HEK293 (cell line): ENCODE data around the gene PDHB.

Experiments used
- BCL11B ChIP-seq: fragments of 450-650 bp; formaldehyde crosslinking; IDR thresholded peaks from 2 replicates; pipeline ENCODE4 v1.5.1; 2016; ENCODE audit warnings: low read depth, missing biosample characterization, missing genetic modification characterization
- HIC1 ChIP-seq: fragments of 450-650 bp; formaldehyde crosslinking; IDR thresholded peaks from 2 replicates; pipeline ENCODE4 v1.5.1; 2016; ENCODE audit warnings: missing biosample characterization, missing genetic modification characterization
- HOXC10 ChIP-seq: sonication (generic); formaldehyde crosslinking; IDR thresholded peaks from 2 replicates; pipeline ENCODE4 v1.8.1; 2023; ENCODE audit warnings: mild to moderate bottlenecking, missing genetic modification reagents
- HOXD13 ChIP-seq: sonication (generic); formaldehyde crosslinking; IDR thresholded peaks from 2 replicates; pipeline ENCODE4 v1.8.0; 2022; ENCODE audit warnings: missing genetic modification reagents, borderline replicate concordance
- PATZ1 ChIP-seq: fragments of 450-650 bp; formaldehyde crosslinking; IDR thresholded peaks from 2 replicates; pipeline ENCODE4 v1.5.1; 2016; ENCODE audit warnings: missing biosample characterization, missing genetic modification characterization
- SCRT2 ChIP-seq: fragments of 450-650 bp; formaldehyde crosslinking; IDR thresholded peaks from 2 replicates; pipeline ENCODE4 v1.5.1; 2016; ENCODE audit warnings: missing biosample characterization, missing genetic modification characterization
- ZBTB1 ChIP-seq: fragments of 450-650 bp; formaldehyde crosslinking; IDR thresholded peaks from 2 replicates; pipeline ENCODE4 v1.5.1; 2016; ENCODE audit warnings: missing biosample characterization, missing genetic modification characterization
- ZBTB21 ChIP-seq: fragments of 450-650 bp; formaldehyde crosslinking; IDR thresholded peaks from 2 replicates; pipeline ENCODE4 v1.5.1; 2017; ENCODE audit warnings: missing biosample characterization, missing genetic modification characterization
- ZBTB48 ChIP-seq: fragments of 450-650 bp; formaldehyde crosslinking; IDR thresholded peaks from 2 replicates; pipeline ENCODE4 v1.5.1; 2016; ENCODE audit warnings: missing biosample characterization, missing genetic modification characterization
- ZEB2 ChIP-seq: fragments of 450-650 bp; formaldehyde crosslinking; IDR thresholded peaks from 2 replicates; pipeline ENCODE4 v1.5.1; 2016; ENCODE audit warnings: missing biosample characterization, missing genetic modification characterization
- ZFP37 ChIP-seq: fragments of 450-650 bp; formaldehyde crosslinking; IDR thresholded peaks from 2 replicates; pipeline ENCODE4 v1.5.1; 2016; ENCODE audit warnings: missing biosample characterization, missing genetic modification characterization
- ZIC2 ChIP-seq: fragments of 450-650 bp; formaldehyde crosslinking; IDR thresholded peaks from 2 replicates; pipeline ENCODE4 v1.5.1; 2016; ENCODE audit warnings: missing biosample characterization, missing genetic modification characterization
- ZNF10 ChIP-seq: fragments of 450-650 bp; formaldehyde crosslinking; IDR thresholded peaks from 2 replicates; pipeline ENCODE4 v1.5.1; 2017; ENCODE audit warnings: missing biosample characterization, missing genetic modification characterization
- ZNF26 ChIP-seq: fragments of 450-650 bp; formaldehyde crosslinking; IDR thresholded peaks from 2 replicates; pipeline ENCODE4 v1.5.1; 2016; ENCODE audit warnings: missing biosample characterization, missing genetic modification characterization
- ZNF274 ChIP-seq, 2 experiments: fragments of 200-500 bp in 1 of 2; fragments of 450-650 bp in 1 of 2; sonication (Bioruptor generic) in 1 of 2; formaldehyde crosslinking in 1 of 2; IDR thresholded peaks; 2 replicates each; pipeline versions ENCODE4 v1.5.1 to v1.6.1; 2014 to 2016; ENCODE audit warnings: borderline replicate concordance in 1 of 2, inconsistent platforms in 1 of 2, low read length in 1 of 2, missing biosample characterization in 1 of 2, missing genetic modification characterization in 1 of 2
- ZNF350 ChIP-seq: fragments of 450-650 bp; formaldehyde crosslinking; IDR thresholded peaks from 2 replicates; pipeline ENCODE4 v1.5.0; 2017; ENCODE audit warnings: missing biosample characterization, mild to moderate bottlenecking, missing genetic modification characterization
- ZNF423 ChIP-seq: fragments of 450-650 bp; formaldehyde crosslinking; IDR thresholded peaks from 2 replicates; pipeline ENCODE4 v1.5.1; 2016; ENCODE audit warnings: missing biosample characterization, missing genetic modification characterization
- ZNF501 ChIP-seq: fragments of 450-650 bp; formaldehyde crosslinking; IDR thresholded peaks from 2 replicates; pipeline ENCODE4 v1.5.1; 2016; ENCODE audit warnings: missing biosample characterization, missing genetic modification characterization
- ZNF561 ChIP-seq: fragments of 450-650 bp; IDR thresholded peaks from 2 replicates; pipeline ENCODE4 v1.5.1; 2018; ENCODE audit warnings: missing biosample characterization, missing genetic modification characterization, borderline replicate concordance
- ZSCAN30 ChIP-seq: fragments of 450-650 bp; IDR thresholded peaks from 2 replicates; pipeline ENCODE4 v1.5.1; 2018; ENCODE audit warnings: missing biosample characterization, mild to moderate bottlenecking, missing genetic modification characterization, moderate library complexity
- TF ChIP-seq, protein P1 (sequence below): fragments of 450-650 bp; formaldehyde crosslinking; IDR thresholded peaks from 2 replicates; pipeline ENCODE4 v1.5.1; 2017; ENCODE audit warnings: missing biosample characterization, missing genetic modification characterization
- TF ChIP-seq, protein P2 (sequence below): fragments of 450-650 bp; formaldehyde crosslinking; IDR thresholded peaks from 2 replicates; pipeline ENCODE4 v1.5.1; 2016; ENCODE audit warnings: missing biosample characterization, missing genetic modification characterization
- TF ChIP-seq, protein P3 (sequence below): fragments of 450-650 bp; formaldehyde crosslinking; optimal IDR thresholded peaks from 2 replicates; pipeline ENCODE3; 2016; ENCODE audit warnings: missing biosample characterization, mild to moderate bottlenecking, missing genetic modification characterization

The PDHB gene

DNA sequence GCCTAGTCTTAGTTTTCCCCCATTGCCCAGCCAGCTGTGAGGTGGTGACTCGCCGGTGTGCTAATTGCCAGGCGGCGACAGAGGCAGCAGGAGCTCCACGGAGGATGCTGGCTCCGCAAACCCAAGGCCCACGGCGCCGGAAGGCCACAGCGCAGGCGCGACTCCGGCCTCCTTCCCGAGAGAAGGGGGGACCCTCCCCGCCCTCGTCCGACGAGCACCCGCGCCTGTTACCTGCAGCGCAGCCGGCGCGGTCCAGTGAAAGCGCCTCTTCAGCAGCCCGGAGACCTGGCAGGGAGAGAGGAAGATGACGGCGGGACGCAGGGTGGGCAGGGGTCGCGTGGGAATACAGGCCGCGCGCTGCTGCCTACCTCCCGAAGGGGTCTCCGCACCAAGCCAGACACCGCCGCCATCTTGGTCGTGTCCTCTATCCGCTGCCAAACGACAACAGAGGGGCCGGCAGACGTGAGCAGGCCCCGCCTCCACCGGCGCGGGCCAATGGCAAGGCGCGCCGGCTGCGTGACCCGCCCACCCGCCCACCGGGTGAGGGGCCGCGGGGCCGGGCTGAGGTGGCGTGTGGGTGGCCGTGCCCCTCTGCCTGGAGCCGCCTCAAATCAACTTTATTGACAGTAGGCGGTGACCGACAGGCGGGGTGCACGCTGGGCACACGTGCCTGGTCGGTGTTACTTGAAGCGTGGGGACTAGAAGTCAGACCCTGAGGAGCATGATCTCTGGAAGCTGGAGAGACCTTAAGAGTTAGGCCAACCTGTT is at the start of gene PDHB (continued):
- TF ChIP-seq, protein P1, sequence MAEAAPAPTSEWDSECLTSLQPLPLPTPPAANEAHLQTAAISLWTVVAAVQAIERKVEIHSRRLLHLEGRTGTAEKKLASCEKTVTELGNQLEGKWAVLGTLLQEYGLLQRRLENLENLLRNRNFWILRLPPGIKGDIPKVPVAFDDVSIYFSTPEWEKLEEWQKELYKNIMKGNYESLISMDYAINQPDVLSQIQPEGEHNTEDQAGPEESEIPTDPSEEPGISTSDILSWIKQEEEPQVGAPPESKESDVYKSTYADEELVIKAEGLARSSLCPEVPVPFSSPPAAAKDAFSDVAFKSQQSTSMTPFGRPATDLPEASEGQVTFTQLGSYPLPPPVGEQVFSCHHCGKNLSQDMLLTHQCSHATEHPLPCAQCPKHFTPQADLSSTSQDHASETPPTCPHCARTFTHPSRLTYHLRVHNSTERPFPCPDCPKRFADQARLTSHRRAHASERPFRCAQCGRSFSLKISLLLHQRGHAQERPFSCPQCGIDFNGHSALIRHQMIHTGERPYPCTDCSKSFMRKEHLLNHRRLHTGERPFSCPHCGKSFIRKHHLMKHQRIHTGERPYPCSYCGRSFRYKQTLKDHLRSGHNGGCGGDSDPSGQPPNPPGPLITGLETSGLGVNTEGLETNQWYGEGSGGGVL (tag by site-specific recombination), result peak; percentile 27; the same call in 1 of the 2 replicates
- peak; percentile 77; the same call in 1 of the 2 replicates for TF ChIP-seq ZNF561 (tag by site-specific recombination)
- peak; percentile 49; the same call in 1 of the 2 replicates for TF ChIP-seq ZSCAN30 (tag by site-specific recombination)
- no peak for TF ChIP-seq ZBTB1
- peak; percentile 94 for TF ChIP-seq PATZ1 (tag by site-specific recombination)
- no peak for TF ChIP-seq ZNF274 (IDR thresholded peaks at IDR 0.05; ENCODE audit: low read length)
- TF ChIP-seq ZNF274 (tag by site-specific recombination; IDR thresholded peaks at IDR 0.05; ENCODE audit: borderline replicate concordance), result no peak
- peak; percentile 56 for TF ChIP-seq ZIC2 (tag by site-specific recombination)
- peak; percentile 84; the same call in 1 of the 2 replicates for TF ChIP-seq ZEB2
- no peak for TF ChIP-seq BCL11B
- peak; percentile 91 for TF ChIP-seq SCRT2
- TF ChIP-seq, protein P2, sequence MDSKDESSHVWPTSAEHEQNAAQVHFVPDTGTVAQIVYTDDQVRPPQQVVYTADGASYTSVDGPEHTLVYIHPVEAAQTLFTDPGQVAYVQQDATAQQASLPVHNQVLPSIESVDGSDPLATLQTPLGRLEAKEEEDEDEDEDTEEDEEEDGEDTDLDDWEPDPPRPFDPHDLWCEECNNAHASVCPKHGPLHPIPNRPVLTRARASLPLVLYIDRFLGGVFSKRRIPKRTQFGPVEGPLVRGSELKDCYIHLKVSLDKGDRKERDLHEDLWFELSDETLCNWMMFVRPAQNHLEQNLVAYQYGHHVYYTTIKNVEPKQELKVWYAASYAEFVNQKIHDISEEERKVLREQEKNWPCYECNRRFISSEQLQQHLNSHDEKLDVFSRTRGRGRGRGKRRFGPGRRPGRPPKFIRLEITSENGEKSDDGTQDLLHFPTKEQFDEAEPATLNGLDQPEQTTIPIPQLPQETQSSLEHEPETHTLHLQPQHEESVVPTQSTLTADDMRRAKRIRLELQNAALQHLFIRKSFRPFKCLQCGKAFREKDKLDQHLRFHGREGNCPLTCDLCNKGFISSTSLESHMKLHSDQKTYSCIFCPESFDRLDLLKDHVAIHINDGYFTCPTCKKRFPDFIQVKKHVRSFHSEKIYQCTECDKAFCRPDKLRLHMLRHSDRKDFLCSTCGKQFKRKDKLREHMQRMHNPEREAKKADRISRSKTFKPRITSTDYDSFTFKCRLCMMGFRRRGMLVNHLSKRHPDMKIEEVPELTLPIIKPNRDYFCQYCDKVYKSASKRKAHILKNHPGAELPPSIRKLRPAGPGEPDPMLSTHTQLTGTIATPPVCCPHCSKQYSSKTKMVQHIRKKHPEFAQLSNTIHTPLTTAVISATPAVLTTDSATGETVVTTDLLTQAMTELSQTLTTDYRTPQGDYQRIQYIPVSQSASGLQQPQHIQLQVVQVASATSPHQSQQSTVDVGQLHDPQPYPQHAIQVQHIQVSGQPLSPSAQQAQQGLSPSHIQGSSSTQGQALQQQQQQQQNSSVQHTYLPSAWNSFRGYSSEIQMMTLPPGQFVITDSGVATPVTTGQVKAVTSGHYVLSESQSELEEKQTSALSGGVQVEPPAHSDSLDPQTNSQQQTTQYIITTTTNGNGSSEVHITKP (tag by site-specific recombination), result no peak; the same call in 1 of the 2 replicates
- 0 out of 2 replicates have a peak, but pooled peaks have one; percentile 54 for TF ChIP-seq ZNF10 (tag by site-specific recombination)
- TF ChIP-seq ZBTB48 (tag by site-specific recombination), result no peak; the same call in 1 of the 2 replicates
- no peak for TF ChIP-seq ZNF26 (tag by site-specific recombination)
- TF ChIP-seq HOXC10 (CRISPR knock-in tag), result no peak
- no peak for TF ChIP-seq ZNF350 (tag by site-specific recombination)
- TF ChIP-seq, protein P3, sequence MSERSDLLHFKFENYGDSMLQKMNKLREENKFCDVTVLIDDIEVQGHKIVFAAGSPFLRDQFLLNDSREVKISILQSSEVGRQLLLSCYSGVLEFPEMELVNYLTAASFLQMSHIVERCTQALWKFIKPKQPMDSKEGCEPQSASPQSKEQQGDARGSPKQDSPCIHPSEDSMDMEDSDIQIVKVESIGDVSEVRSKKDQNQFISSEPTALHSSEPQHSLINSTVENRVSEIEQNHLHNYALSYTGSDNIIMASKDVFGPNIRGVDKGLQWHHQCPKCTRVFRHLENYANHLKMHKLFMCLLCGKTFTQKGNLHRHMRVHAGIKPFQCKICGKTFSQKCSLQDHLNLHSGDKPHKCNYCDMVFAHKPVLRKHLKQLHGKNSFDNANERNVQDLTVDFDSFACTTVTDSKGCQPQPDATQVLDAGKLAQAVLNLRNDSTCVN, result peak; percentile 92
- TF ChIP-seq HOXD13 (CRISPR knock-in tag), result no peak
- TF ChIP-seq ZFP37 (tag by site-specific recombination), result peak; percentile 64; the same call in 1 of the 2 replicates
- no peak; the same call in 1 of the 2 replicates for TF ChIP-seq ZNF423
- peak; percentile 91 for TF ChIP-seq ZNF501
- TF ChIP-seq ZBTB21, result no peak
- TF ChIP-seq HIC1, result peak; percentile 73
